Testis (tissue), 2 donors: ENCODE results near the gene EEF1AKMT1.

Experiments used
- POLR2A ChIP-seq: fragments of 450-650 bp; IDR thresholded peaks from one replicate; pipeline ENCODE4 v1.6.1; 2017; ENCODE audit warnings: antibody characterized with exemption, mild to moderate bottlenecking, moderate library complexity
- TF ChIP-seq, protein P1 (sequence below), 3 experiments: fragments of 450-650 bp in 2 of 3; fragments of 200-600 bp in 1 of 3; sonication (generic) in 1 of 3; IDR thresholded peaks; one replicate each; pipeline ENCODE4 v1.5.1; 2016 to 2019; ENCODE audit warnings: antibody characterized with exemption in 3 of 3, mild to moderate bottlenecking in 2 of 3, moderate library complexity in 1 of 3

DNA sequence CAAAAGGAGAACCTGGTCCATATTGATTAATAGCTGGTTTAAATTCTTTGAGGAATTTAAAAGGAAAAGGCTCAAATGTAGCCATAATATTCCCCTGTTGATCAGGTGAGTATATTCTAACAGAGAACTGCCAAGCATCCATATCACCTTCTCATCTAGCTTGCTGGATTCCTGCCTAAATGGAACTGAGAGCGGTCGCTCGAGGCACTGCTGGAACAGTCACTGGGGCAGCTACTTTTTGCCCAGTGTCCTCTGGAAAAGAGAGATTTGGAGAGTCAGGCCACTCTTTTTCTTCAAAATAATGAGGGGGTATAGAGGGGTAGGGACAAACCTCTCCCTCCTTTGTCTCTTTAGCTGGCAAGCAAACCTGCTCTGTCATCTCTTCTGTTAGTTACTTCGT, 89.7 kb downstream of the EEF1AKMT1 start:
- TF ChIP-seq, protein P1, sequence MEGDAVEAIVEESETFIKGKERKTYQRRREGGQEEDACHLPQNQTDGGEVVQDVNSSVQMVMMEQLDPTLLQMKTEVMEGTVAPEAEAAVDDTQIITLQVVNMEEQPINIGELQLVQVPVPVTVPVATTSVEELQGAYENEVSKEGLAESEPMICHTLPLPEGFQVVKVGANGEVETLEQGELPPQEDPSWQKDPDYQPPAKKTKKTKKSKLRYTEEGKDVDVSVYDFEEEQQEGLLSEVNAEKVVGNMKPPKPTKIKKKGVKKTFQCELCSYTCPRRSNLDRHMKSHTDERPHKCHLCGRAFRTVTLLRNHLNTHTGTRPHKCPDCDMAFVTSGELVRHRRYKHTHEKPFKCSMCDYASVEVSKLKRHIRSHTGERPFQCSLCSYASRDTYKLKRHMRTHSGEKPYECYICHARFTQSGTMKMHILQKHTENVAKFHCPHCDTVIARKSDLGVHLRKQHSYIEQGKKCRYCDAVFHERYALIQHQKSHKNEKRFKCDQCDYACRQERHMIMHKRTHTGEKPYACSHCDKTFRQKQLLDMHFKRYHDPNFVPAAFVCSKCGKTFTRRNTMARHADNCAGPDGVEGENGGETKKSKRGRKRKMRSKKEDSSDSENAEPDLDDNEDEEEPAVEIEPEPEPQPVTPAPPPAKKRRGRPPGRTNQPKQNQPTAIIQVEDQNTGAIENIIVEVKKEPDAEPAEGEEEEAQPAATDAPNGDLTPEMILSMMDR (IDR thresholded peaks at IDR 0.05) = no peak
- TF ChIP-seq POLR2A = no peak
